Caco-2 (cell line): ENCODE data around the gene SERINC5. TPM values are rescaled to one million over a fixed set of nuclear protein-coding genes. Genes with fewer than 3 reads are reported as not detected.
"Not testable (repeated sequence)": the region's sequence is repeated elsewhere in the genome, so short reads cannot be mapped to it uniquely, and the experiment has no call there.

Experiments used
- Bru-seq: library from RNA; stranded (reverse); fragments of 400-500 nt; gene quantifications from one replicate; lab custom pipeline; 2021; lab: Mats Ljungman, UMichigan
- BruChase-seq, 2 experiments: library from RNA; stranded (reverse); fragments of 400-500 nt; gene quantifications; one replicate each; lab custom pipeline; 2021; lab: Mats Ljungman, UMichigan
- BruUV-seq: library from RNA; stranded (reverse); fragments of 400-500 nt; replicated peaks from 2 replicates; lab custom pipeline; 2021; lab: Mats Ljungman, UMichigan
- CTCF ChIA-PET: fragments of 300-600 bp; sonication (Branson Sonifier 250); formaldehyde crosslinking; loops from one replicate; lab custom pipeline; 2022; ENCODE audit warnings: antibody characterized with exemption; lab: Charles Lee
- POLR2A ChIA-PET: fragments of 300-600 bp; sonication (Branson Sonifier 250); formaldehyde crosslinking; loops from one replicate; lab custom pipeline; 2022; ENCODE audit warnings: antibody characterized with exemption; lab: Charles Lee
- DNase-seq, 2 experiments: peaks; one replicate each; pipeline versions ENCODE4 v3.0.0 to v3.0.0-alpha.2; 2020 to 2022
- H3K27me3 ChIP-seq: replicated peaks from 2 replicates; pipeline ENCODE4 v1.6.0; 2011; ENCODE audit warnings: low read length; ENCODE audit not compliant: control insufficient read depth, insufficient read depth
- H3K36me3 ChIP-seq: 2 replicates; pipeline ENCODE4 v1.5.1; 2011; ENCODE audit warnings: low read length; ENCODE audit not compliant: control insufficient read depth, insufficient read depth
- H3K4me1 ChIP-seq: fragments of 250-450 bp; sonication (Bioruptor Pico); 2 replicates; pipeline ENCODE4 v1.5.1; 2020; ENCODE audit warnings: mild to moderate bottlenecking
- H3K4me3 ChIP-seq: 2 replicates; pipeline ENCODE4 v1.5.1; 2011; ENCODE audit warnings: low read depth, mild to moderate bottlenecking, control low read depth, low read length
- H3K9me3 ChIP-seq: fragments of 250-450 bp; sonication (Bioruptor Pico); 2 replicates; pipeline ENCODE4 v1.5.1; 2020; ENCODE audit warnings: mild to moderate bottlenecking, moderate library complexity
- H3K27ac Mint-ChIP-seq: one replicate; pipeline ENCODE4 v1.8.0; 2022; ENCODE audit warnings: mixed read lengths; ENCODE audit not compliant: unreplicated experiment
- H3K27me3 Mint-ChIP-seq: one replicate; pipeline ENCODE4 v1.8.0; 2022; ENCODE audit warnings: mixed read lengths; ENCODE audit not compliant: insufficient read depth, unreplicated experiment
- H3K36me3 Mint-ChIP-seq: one replicate; pipeline ENCODE4 v1.8.0; 2022; ENCODE audit warnings: mild to moderate bottlenecking, mixed read lengths; ENCODE audit not compliant: insufficient read depth, unreplicated experiment
- H3K4me1 Mint-ChIP-seq: one replicate; pipeline ENCODE4 v1.8.0; 2022; ENCODE audit warnings: low read depth, mixed read lengths; ENCODE audit not compliant: unreplicated experiment
- H3K4me3 Mint-ChIP-seq: one replicate; pipeline ENCODE4 v1.8.0; 2022; ENCODE audit warnings: mild to moderate bottlenecking, moderate library complexity, mixed read lengths; ENCODE audit not compliant: unreplicated experiment
- H3K9me3 Mint-ChIP-seq: one replicate; pipeline ENCODE4 v1.8.0; 2022; ENCODE audit warnings: mixed read lengths; ENCODE audit not compliant: unreplicated experiment
- intact Hi-C: fragments of 100-400 bp; cut with micrococcal nuclease; formaldehyde crosslinking; loops from one replicate; pipeline ENCODE4 v1.10.0; 2022; ENCODE audit not compliant: unreplicated experiment
- long read RNA-seq: library from polyadenylated mRNA; stranded (forward); transcript quantifications from one replicate; pipeline ENCODE4 v2.0.0, GENCODE V29; 2022
- total RNA-seq: library from RNA; stranded (reverse); gene quantifications from 2 replicates; pipeline ENCODE4 v1.2.3, GENCODE V29; 2022
- TF ChIP-seq, protein P1 (sequence below), 2 experiments: fragments of 200-600 bp in 1 of 2; IDR thresholded peaks; 1 replicate in 1 of 2; 2 replicates in 1 of 2; pipeline versions ENCODE4 v1.5.1 to v1.8.0; 2011 to 2022; ENCODE audit warnings: antibody characterized with exemption in 1 of 2, control low read depth in 1 of 2, inconsistent platforms in 1 of 2, low read depth in 1 of 2, low read length in 1 of 2, mild to moderate bottlenecking in 1 of 2, moderate library complexity in 1 of 2; ENCODE audit not compliant: insufficient read depth in 1 of 2, severe bottlenecking in 1 of 2, unreplicated experiment in 1 of 2

Gene SERINC5
- total RNA-seq (225 and 226 TPM in 2 replicates), Bru-seq, nascent RNA (percentile 98 among the genes with signal in this experiment), BruChase-seq, experiment 1, labeled RNA remaining after a 2-hour chase (percentile 96 among the genes with signal in this experiment), BruChase-seq, experiment 2, labeled RNA remaining after a 6-hour chase (percentile 97 among the genes with signal in this experiment)
- long read RNA-seq, full-length matches to known transcripts: 8 of 138 reads
- long read RNA-seq, partial matches to known transcripts: 46 of 138 reads
- long read RNA-seq, other reads (novel, unspliced or antisense): 84 of 138 reads

DNA sequence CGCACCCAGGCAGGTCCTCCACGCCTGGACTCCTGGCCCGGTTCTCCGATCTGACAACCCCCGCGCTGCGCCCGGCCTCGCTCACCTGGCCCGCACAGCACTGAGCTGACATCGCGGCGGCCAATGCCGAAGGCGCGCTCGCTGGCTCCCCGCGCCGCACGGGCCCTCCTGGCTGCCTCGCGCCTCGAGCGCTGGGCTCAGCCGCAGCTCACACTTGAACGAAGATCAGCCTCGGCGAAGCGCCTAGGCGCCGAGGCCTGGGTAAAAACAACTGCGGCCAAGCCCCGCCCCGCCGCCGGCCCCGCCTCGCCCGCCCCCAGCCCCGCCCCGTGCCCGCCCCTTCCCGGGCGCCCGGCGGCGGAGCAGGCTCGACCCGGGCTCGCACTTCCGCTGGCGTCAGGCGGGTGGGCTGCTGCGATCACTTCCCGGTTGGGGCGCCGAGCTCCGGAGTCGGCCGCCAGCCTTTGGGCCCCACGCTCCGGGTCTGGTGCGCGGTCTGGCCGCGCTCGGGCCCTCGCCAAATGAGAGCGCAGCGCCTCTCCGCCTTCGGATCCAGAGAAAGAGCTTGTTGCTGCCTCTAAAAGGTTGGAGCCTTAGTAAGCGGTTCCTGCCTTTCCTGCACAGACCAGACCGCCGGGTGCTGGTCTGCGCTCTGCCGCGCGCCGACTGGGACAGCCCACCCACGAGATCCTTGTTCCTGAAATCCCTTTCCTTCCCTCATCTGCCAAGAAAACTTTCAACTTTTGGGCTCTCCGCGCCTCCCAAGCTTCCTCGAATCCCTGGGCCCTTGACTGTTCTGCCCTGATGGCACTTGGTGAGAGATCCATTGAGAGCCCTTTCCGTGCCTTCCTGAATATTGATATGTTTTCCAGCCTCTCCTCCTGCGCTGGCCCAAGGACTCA is at the start of gene SERINC5:
Gene SERINC5 (minus strand): TSS at position 238 of the 902 bp plus-strand sequence. CDS start 126 bp downstream, at position 112.
- no peaks in the 10 kb centered on the region for H3K27me3 Mint-ChIP-seq
- H3K9me3 ChIP-seq: no peaks in the 10 kb centered on the region
- POLR2A ChIA-PET: interaction anchor here (0.6 to 1.7 kb wide), 11 partner anchors 9 to 155 kb away, joined by 3 to 8 read pairs (median 4); no protein-coding TSS in a partner anchor
- H3K27me3 ChIP-seq: no peaks in the 10 kb centered on the region
- peaks cover 32% of the 10 kb centered on the region for H3K4me1 Mint-ChIP-seq
- intact Hi-C loops: loop anchor here (1.0 to 5.0 kb wide), 6 partner anchors 27 to 164 kb away; no protein-coding TSS in a partner anchor
- H3K4me3 ChIP-seq: peak within 1 kb of the TSS; percentile 84
- H3K4me1 ChIP-seq: peaks cover 42% of the 10 kb centered on the region
- H3K4me3 Mint-ChIP-seq: peak within 1 kb of the TSS; percentile 91
- peak; percentile 85 for DNase-seq
- BruUV-seq: TSS peak; percentile 65
- CTCF ChIA-PET: interaction anchor here (0.6 to 3.5 kb wide), 8 partner anchors 17 to 210 kb away, joined by 3 to 10 read pairs (median 4); no protein-coding TSS in a partner anchor
- peaks cover 2% of the 10 kb centered on the region; the same call in 1 of the 2 replicates for H3K36me3 ChIP-seq
- H3K9me3 Mint-ChIP-seq: no peaks in the 10 kb centered on the region
- H3K36me3 Mint-ChIP-seq: peaks cover 45% of the 10 kb centered on the region
- TF ChIP-seq, protein P1, sequence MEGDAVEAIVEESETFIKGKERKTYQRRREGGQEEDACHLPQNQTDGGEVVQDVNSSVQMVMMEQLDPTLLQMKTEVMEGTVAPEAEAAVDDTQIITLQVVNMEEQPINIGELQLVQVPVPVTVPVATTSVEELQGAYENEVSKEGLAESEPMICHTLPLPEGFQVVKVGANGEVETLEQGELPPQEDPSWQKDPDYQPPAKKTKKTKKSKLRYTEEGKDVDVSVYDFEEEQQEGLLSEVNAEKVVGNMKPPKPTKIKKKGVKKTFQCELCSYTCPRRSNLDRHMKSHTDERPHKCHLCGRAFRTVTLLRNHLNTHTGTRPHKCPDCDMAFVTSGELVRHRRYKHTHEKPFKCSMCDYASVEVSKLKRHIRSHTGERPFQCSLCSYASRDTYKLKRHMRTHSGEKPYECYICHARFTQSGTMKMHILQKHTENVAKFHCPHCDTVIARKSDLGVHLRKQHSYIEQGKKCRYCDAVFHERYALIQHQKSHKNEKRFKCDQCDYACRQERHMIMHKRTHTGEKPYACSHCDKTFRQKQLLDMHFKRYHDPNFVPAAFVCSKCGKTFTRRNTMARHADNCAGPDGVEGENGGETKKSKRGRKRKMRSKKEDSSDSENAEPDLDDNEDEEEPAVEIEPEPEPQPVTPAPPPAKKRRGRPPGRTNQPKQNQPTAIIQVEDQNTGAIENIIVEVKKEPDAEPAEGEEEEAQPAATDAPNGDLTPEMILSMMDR (IDR thresholded peaks at IDR 0.05; ENCODE audit: insufficient read depth in 1 of 2, low read depth in 1 of 2, low read length in 1 of 2, severe bottlenecking in 1 of 2, unreplicated experiment in 1 of 2): no peak
- H3K27ac Mint-ChIP-seq: peak within 1 kb of the TSS; percentile 86

DNA sequence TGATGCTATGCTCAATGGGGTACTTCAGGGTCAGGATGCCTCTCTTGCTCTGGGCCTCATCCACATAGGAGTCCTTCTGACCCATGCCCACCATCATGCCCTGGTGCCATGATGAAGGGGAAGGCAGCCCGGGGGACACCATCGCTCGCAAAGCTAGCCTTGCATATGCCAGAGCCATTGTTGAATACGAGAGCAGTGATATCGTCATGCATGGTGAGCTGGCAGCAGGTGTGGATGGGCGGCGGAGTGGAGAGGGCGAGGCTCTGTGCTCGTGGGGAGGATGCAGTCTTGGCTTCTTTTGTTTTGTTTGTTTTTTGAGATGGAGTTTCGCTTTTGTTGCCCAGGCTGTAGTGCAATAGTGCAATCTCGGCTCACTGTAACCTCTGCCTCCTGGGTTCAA is 46.8 kb upstream of the SERINC5 start:
- Histone ChIP-seq H3K36me3 (no peaks in the 10 kb centered on the region), H3K27me3 (no peaks in the 10 kb centered on the region), H3K9me3 (no peaks in the 10 kb centered on the region), H3K4me3 (no peak overlapping the region), H3K4me1 (peaks cover 5% of the 10 kb centered on the region)
- Mint-ChIP-seq H3K4me3 (no peak overlapping the region), H3K9me3 (no peaks in the 10 kb centered on the region), H3K27ac (no peak overlapping the region), H3K27me3 (no peaks in the 10 kb centered on the region), H3K36me3 (no peaks in the 10 kb centered on the region), H3K4me1 (no peaks in the 10 kb centered on the region)
- no TSS peak for BruUV-seq
- intact Hi-C loops: no loop called here
- TF ChIP-seq, protein P1 (IDR thresholded peaks at IDR 0.05; ENCODE audit: insufficient read depth in 1 of 2, low read depth in 1 of 2, low read length in 1 of 2, severe bottlenecking in 1 of 2, unreplicated experiment in 1 of 2): no peak
- ChIA-PET CTCF (no interaction called here), POLR2A (no interaction called here)
- DNase-seq: no peak

- BruUV-seq, POLR2A ChIA-PET, intact Hi-C loops, H3K4me1 ChIP-seq, H3K9me3 Mint-ChIP-seq, H3K4me1 Mint-ChIP-seq, H3K27me3 ChIP-seq, DNase-seq, H3K4me3 Mint-ChIP-seq, H3K27me3 Mint-ChIP-seq, H3K9me3 ChIP-seq, CTCF ChIA-PET, H3K36me3 Mint-ChIP-seq, H3K4me3 ChIP-seq, H3K36me3 ChIP-seq, H3K27ac Mint-ChIP-seq: not testable (repeated sequence)
These were observed 45.5 kb upstream of the SERINC5 start for GRCh38 chr5:80301342-80301741.

- H3K27me3 Mint-ChIP-seq, CTCF ChIA-PET, H3K4me3 Mint-ChIP-seq, H3K36me3 ChIP-seq, POLR2A ChIA-PET, H3K27ac Mint-ChIP-seq, H3K27me3 ChIP-seq, H3K9me3 Mint-ChIP-seq, H3K4me3 ChIP-seq, H3K36me3 Mint-ChIP-seq, H3K4me1 ChIP-seq, H3K9me3 ChIP-seq, DNase-seq, BruUV-seq, H3K4me1 Mint-ChIP-seq, intact Hi-C loops: not testable (repeated sequence)
These were observed 44.9 kb upstream of the SERINC5 start for GRCh38 chr5:80300796-80301195.
